Germinal center (tissue), 1 donor: ENCODE results near the gene FNDC3B.

ENCODE experiments used
- DNase-seq: peaks from one replicate; pipeline ENCODE4 v3.0.0; 2012; ENCODE audit warnings: mixed read lengths, low spot score

FNDC3B gene

DNA sequence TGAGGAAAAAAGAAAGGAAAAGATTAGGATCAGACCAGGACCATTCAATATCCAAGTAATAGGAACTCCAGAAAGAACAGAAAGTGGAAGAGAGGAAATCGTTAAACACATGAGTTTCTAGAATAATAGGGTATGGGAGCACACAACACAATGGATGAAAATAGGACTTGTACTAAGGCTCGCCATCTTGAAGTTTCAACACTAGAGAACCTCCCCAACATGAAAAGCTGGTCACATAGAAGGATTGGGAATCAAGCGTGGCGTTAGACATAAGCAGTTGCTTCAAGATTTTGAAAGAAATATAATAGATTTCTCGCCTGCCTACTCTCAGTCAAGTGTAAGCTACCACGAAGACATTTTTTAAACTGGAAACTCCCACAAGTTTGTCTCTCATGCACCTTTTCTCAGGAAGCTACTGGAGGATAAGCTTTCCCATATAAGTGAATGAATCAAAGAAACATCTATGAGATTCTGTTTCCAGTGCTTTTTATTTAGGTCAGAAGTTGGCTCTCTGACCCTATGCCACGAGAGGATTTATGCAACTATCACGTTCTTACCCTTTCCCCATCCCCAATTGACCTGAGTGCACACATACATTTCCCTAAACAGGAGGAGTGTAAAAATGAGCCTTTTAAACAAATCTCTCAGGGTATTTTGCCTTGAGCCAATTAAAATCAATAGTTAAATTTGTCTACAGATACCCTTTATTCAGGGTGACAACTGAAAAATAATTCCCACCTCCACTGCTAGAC is 363.7 kb downstream of the FNDC3B start:
- no peak for DNase-seq

DNA sequence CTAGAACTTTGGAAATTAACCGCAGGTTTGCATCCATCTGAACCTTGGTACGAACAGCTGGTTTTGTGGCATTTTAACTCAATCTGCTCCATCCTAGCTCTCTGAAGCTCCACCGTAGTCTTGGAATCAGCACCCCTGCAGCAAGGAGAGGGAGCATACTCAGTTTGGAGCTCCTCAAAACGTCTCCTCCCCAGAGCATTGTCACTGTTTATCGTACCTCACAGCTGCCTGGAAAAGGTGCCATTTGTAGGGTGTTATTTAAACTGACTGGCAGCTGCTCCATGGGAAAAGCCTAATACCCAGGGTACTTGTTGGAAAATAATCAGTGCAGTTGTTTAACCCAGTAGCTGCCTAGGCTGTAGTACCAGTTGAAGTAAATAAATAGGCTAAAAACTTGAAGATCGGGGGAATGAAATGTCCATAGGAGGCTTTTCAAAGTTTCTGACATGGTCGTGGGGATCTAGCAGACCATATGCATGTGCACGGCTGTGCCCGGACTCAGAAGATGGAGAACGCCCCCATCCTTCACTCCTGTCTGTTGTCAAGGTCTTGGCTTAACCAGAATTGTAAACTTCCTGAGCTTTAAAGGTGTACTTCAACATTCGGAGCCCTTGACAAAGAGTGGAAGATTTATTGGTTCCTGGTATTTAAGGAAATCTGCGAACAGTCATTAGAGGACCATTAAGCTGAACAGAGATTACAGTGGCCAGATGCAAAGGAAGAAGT is 365.0 kb downstream of the FNDC3B start:
- DNase-seq, result no peak

DNA sequence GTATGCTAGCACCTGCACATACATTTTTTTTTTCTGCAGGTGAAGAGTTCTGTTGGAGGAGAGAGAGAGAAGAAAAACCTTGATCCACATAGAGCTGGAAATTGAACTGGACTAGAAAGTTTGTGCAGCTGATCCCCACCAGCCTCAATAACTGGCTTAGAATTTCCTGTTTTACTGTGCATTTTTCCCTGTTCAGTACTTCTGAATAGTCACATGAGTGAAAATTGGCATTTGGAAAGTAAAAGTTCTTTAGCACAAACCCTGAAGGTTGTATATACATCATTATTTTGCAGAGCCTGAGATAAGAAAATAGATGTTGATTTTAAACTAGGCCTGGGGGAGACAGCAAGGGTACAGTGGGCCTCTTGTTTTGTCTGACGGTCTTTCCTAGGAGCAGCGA is 366.5 kb downstream of the FNDC3B start:
- no peak for DNase-seq

DNA sequence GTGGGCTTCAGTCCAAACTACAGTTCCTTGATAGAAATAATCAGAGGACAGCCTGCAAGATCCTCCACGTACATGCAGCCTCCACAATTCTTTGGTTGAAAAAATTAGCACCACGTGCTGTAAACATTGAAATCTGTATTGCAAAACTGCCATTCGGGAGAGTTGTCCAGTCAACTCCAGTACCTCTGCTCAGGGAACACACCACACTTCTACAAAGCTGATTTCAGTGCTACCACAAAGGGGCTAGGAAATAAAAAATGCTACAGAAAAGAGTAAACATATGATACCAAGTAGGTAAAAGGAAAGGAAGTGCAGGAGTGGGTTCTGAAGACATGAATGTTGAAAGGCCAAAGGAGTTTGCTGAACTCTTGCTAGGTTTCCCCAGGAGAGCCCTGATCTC is 368.5 kb downstream of the FNDC3B start:
- DNase-seq, result no peak

DNA sequence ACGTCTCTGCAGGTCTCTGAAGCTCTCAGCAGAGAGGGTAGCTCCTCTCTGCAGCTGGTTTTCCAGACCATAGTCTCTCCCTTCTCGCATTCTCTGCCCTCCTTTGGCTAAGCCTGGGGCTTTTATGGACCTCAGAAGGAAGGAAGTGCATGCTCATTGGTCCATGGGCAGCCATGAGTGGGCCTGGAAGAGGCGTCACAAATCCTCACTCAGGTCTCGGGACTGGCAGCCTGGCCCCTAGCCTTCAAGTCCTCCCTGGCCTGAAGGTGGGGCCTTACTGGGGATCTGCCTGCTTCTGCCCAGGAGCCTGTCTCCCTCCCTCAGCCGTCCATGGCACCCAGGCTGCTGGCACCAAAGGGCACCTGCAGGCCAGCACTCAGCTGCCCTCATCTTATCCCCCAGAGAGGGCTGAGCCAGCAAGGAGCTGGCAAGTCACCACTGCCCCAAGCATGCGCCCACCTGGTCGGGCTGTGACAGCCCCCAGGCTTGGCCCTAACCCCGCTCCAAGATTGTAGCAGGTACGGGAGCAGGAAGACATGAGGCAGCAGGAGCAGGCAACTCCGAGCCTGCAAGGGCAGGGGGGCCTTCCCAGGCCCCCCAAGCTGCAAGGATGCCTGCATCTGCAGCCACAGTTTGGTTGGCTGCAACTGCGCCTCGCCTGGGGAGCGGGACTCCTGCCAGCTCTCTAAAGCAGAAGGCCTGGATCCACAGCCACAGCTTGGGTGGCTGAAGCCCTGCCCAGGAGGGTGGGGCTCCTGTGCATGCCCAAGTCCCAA is 371.5 kb downstream of the FNDC3B start:
- DNase-seq, result no peak

DNA sequence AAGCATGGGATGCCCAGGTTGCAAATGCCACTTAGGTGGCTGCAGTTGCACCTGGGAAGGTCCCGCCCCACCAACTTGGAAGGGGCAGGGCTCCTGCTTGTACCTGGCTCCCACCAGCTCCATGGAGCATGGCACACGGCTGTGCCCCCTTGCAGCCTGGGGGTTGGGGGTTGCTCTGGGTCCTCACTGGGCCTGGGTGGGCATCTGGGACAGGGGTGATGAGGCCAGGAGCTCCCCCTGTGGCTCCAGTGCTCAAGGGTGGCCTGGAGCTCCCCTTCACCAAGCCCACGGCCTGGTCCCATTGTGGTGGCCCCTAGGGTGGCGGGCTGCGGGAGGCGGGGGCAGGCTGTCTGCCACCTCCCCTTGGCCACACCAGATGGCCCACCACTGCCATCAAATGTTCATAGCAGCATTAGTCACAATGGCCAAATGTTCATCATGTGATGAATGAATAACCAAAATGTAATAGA is 372.1 kb downstream of the FNDC3B start:
- no peak for DNase-seq

DNA sequence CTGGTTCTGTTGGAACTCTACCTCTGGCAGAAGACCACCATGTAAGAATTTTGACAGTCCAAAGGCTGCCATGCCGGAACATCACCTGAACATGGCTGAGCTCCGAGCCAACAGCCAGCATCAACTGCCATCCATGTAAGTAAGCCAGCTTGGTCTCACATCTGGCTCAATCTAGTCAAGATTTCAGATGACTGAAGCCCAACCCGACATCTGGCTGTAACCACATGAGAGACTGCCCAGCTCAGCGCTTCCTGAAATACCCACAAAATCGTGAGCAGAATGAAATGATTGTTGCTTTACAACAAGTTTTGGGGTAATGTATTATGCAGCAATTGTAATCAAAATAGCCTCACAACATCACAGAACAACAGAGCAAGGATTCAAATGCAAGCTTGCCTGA is 375.9 kb downstream of the FNDC3B start:
- DNase-seq, result no peak

DNA sequence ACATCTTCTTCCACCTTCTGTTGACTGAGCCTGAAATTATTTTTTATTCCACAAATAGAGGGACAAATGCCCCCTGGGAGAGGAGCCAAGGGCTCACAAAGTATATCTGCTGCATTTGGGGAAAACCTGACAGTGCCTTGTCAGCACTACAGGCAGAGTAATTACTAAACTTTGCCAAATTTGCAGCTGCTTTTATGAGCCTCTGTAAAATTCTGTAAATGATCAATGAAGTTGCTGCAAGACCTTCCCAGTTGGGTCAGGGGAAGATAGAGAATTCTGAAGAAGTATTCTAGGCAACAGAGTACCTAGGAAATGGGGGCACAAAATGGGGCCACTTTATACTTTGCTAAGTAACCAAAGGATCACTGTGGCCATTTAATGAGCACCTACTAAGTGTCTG is 398.3 kb downstream of the FNDC3B start:
- DNase-seq, result no peak

DNA sequence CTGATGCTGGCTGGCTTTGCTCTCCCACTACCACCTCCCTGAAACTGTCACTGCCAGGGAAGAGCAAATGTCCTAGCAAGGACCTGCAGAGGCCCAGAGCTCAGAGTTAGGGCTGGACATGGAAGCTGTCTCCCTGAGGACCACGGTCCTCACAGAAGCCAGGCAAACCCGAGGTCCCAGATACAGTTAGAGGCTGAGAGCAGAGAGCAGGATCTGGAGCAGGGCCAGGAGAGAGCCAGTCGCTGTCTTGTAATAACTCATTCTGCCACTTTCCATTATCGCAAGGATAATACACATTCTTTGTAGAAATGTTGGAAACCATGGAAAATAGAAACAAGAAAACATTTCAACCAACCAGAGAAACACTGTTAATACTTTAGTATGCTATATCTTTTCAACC is 398.8 kb downstream of the FNDC3B start:
- DNase-seq, result no peak

DNA sequence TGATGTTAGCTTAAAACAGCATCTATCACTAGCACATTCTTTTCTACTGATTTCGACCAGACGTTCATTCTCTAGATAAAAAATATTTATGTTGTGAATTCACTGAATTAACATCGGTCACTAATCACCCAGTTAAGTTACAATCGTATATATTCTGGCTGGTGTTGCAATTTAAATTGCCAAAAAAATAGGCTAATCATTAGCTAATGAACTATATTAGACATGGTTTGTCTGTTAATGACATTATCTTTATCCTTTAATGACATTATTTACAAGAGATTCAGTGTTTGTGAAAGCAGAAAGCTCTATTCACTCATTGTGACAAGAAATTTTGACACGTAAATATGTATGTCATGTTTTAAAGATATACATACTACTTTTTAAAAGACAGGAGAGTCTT is 402.2 kb downstream of the FNDC3B start:
- no peak for DNase-seq

DNA sequence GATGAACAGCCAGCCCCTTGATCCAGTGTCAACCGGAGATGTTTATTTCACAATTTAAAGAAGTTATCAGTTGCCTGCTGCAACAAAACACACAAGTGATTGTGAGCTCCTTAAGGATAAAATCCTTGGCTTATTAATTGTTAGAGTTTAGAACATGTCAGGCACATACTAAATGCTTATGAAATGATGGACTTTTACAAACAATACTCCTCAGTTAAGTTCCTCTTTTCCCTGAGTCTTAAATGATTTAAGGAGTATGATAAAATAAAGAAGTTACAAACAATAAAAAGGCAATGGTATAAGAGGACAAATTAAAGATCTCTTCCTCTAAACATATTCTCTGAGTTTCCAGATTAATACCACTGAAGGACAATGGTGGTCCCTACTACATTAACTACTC is 403.2 kb downstream of the FNDC3B start:
- DNase-seq, result no peak

DNA sequence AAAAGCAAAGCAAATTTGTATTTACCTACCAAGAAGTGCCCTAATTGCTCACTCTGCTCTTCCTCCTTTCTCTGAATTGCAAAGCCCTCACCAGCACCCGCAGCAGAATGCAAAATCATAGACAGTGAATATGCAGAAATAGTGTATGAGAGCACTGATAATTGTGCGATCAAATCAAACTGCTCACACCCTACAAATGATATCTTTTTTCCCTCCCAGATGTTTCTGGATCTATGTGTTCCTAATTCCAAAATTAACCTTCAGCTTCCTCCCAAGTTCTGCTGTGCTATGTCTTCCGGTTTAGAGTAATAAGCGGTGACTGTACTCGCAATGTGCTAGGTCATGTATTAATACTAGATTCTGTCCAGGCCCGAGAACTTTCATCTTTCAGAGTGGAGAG is 405.4 kb downstream of the FNDC3B start:
- no peak for DNase-seq

DNA sequence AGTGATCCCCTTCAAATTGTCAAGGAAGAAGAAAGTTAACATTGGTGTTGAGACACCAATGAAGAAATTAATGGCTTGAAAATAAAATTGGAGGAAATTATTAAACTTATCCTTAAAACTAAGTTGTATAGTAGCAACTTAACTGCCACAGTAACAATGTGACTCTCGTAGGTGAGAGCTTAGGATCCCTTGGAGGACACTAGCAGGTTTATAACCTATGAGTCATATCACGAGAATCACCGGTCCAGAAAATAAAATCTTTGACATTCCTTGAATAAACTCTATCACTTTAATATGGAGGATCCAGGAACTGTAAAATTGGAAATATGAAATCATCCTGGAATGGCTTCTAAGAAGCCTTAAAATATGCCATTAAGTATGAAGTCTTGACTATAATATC is 406.8 kb downstream of the FNDC3B start:
- DNase-seq, result no peak

DNA sequence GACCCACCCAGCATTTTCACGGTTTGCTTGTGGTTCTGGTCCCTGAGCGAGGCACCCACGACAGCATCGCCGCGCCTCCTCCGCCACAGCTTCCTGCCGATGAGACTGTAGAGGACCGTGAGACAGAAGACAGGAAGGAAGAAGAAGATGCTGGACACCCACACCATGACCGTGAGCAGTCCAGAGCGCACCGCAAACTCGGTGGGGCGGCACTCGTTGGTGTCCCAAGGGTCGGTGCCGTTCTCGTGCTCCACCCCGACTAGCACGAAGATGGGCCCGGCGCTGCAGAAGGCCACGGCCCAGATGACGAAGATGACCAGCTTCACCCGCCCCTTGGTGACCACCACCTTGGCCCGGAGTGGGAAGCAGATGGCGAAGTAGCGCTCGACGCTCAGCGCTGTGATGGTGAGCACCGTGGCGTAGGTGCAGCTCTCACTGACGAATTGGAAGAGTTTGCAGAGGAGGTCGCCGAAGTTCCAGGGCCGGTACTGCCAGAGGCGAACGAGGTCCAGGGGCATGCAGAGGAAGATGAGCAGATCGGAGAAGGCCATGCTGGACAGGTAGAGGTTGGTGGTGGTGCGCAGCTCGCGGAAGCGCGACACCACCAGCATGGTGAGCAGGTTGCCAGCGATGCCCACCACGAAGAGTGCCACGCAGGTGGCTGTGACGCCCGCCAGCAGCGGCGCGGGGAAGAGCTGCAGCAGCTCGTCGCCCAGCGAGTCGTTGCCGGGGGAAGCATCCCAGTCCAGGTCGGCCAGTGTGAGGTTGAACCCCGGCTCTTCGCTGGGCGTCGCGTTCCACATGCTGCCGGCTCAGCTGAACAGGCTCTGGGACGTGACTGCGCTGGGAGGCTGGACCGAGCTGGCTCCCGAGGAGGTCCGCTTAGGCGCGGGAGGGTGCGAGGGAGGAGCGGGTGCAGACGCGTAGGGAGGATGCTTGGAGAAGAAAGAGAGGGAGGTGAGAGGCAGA is 408.5 kb downstream of the FNDC3B start, which contains the start of gene GHSR:
TSS of gene GHSR (minus strand) at position 846 of the 969 bp plus-strand sequence. CDS start at position 803, 43 bp downstream.
- no peak for DNase-seq

DNA sequence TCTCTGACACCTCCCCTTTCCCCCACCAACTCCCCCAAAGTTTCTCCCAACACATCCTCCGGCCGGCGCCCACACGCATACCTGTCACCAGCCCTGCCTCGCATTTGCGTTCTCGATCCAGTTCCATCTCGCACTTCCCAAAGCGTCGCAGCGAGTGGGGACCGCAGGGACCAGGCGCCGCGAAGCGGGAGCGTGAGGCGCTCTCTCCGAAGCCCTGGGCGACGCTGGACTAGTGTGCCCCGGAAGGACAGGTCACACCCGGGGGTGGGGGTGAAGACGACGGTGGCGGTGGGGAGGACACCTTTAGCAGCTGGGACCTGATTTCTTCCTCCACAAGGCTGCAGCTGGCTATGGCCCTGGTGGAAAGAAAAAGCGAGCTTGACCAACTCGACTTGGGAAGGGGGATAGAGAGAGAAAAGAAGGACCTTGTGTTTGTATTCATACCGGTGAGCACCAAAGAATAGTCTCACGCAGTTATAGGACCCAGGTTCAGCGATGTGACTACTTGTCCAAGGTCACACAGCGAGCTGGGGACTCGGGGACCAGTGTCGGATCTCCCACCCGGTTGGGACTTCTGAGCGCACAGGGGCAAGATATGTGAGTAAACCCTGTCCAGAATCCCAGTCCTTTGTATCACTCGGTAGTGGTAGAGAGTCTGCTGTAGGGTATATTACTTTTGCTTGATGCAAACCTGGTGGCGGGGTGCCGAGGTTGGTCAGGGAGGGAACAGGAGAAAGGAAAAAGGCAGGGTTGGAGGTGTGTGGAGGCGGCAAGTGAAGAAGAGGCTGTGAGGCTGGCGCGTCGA is 409.5 kb downstream of the FNDC3B start:
- DNase-seq, result no peak

DNA sequence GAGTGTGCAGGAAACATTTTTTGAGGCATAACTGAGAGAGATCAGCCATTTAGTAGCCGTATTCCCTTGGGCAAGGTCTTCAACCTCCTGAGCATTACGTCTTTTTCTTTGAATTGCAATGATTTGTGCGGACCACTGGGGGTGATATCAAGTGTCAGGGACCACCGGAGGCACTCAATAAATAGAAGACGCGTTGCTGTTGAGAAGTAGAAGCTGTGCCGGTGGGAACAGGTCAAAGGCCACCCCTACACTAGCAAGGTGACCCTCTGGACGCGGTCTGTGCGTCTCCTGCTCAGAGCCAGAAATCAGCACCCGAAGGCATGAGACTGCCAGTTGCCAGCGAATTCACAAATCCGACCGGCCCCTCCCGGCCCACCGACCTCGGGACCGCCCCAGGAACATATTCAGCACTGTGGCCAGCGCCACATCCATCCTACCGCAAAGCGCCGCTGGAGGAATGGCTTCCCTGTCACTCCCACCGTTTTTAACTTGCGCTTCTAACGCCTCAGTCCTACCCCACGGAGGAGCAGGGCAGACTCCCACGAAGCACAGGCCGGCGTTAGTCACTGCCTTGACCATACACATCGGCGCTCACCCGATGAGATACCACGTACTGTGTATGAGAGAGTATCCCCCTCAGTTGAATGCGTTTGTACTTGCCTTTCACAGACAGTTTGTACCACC is 410.2 kb downstream of the FNDC3B start:
- no peak for DNase-seq
